ENCODE results near the gene ETV6. TPM values are rescaled to one million over a fixed set of nuclear protein-coding genes. Genes with fewer than 3 reads are reported as not detected.

Gene ETV6
- total RNA-seq, 4 donors from 2014 or later: 7.6 to 45.5 (median 8.2) TPM

DNA sequence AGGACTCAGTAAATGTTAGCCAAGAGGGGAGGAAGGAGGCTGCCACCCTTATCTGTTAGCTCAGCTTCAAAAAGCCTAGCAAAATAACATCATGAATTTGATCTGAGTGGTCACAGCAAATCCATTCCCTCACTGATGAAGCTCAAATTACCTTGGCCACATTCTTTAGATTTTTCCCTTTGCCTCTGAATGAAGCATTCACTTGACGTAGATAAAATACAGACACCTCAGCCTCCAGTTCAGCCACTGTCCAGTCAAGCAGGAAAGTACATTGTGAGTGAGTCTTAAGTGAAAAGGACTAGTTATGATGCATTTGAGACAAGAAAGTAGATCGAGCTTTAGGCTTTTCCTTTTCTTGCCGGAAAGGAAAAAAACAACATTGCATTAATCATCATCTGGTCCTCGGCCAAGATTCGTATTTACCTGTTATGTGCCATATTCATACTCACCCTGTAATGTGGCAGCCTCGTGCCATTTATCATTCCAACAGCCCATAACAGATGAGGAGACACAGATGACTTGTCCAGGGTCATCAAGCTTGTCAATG, 146.5 kb downstream of the ETV6 start:
- Histone ChIP-seq H3K27ac (no peak overlapping the region), H3K4me3 (no peak overlapping the region), H3K27me3 (no peaks in the 10 kb centered on the region), H3K4me1 (no peaks in the 10 kb centered on the region), H3K36me3 (no peaks in the 10 kb centered on the region), H3K9me3 (no peaks in the 10 kb centered on the region)
- no peak for DNase-seq
- intact Hi-C loops (cut with DNase I; ENCODE audit: low total_unique reads): no loop called here
- TF ChIP-seq, protein P1, sequence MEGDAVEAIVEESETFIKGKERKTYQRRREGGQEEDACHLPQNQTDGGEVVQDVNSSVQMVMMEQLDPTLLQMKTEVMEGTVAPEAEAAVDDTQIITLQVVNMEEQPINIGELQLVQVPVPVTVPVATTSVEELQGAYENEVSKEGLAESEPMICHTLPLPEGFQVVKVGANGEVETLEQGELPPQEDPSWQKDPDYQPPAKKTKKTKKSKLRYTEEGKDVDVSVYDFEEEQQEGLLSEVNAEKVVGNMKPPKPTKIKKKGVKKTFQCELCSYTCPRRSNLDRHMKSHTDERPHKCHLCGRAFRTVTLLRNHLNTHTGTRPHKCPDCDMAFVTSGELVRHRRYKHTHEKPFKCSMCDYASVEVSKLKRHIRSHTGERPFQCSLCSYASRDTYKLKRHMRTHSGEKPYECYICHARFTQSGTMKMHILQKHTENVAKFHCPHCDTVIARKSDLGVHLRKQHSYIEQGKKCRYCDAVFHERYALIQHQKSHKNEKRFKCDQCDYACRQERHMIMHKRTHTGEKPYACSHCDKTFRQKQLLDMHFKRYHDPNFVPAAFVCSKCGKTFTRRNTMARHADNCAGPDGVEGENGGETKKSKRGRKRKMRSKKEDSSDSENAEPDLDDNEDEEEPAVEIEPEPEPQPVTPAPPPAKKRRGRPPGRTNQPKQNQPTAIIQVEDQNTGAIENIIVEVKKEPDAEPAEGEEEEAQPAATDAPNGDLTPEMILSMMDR (IDR thresholded peaks at IDR 0.05): no peak
- TF ChIP-seq POLR2A (IDR thresholded peaks at IDR 0.05): no peak

DNA sequence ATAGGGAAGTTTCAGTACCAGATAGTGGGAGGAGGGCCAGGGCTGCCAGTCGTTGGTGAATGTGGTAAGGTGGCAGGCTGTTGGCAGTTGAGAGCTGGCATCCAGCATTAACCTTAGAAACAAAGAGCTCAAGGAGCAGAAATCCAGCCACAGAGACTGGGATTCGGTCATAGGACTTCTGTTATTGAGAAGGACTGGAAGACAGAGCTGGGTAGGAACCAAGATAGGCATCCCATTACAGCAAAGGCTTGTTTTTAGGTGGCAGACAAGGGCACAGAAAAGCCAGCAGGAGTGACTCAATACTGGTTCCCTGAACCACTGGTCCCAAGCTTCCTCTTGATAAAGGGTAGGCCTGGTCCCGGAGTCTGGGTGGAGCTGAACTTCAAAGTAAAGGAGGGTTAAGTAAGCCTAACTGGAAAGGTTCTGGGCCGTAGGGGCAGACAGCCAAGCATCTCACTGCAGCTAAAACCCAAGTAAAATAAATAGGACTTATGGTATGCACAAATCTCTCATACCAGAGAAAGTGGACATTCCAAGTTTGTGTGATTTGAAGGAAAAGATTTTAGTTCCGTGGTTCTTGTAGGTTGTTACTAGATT, 147.9 kb downstream of the ETV6 start:
- DNase-seq: no peak
- Histone ChIP-seq H3K4me3 (no peak overlapping the region), H3K27ac (peak overlapping the region in 1 of 2 donors; percentile 24), H3K36me3 (no peaks in the 10 kb centered on the region), H3K27me3 (no peaks in the 10 kb centered on the region), H3K4me1 (no peaks in the 10 kb centered on the region), H3K9me3 (no peaks in the 10 kb centered on the region)
- intact Hi-C loops (cut with DNase I; ENCODE audit: low total_unique reads): no loop called here
- TF ChIP-seq, protein P1 (IDR thresholded peaks at IDR 0.05): no peak
- TF ChIP-seq POLR2A (IDR thresholded peaks at IDR 0.05): no peak

DNA sequence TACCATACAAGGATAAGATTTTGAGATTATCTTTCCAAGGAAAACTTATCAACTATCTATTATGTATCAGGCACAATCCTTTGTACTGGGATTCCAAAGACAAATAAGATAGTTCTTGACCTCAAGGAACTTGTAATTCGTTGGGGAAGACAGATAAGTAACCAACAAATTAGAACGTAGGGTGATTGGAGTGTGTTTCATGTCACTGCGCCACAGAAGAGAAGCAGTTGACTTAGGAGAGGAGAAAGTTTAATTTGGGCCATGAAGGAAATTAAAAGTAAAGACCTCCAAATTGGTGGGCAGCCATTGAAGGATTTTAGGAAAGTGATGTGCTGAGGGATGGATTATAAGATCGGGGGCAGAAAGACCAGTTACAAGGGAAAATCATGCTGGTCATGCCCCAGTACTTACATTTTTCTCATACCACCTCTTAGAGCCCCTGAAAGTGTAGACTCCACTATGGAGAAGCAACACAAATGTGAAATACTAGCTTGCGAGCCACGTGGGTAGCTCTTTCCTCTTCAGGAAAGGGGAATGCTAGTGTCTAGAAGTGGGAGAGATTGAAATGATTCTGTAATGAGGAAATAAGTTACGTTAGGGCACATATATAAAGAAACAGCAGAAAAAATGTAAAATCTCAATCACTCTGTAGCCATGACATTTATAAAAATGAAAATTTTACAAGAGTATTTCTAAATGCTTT, 148.7 kb downstream of the ETV6 start:
- Histone ChIP-seq H3K4me1 (no peaks in the 10 kb centered on the region), H3K27ac (peak overlapping the region in 1 of 2 donors; percentile 12)
- intact Hi-C loops (cut with DNase I; ENCODE audit: low total_unique reads): no loop called here

GRCh38 chr12:11798856-11799501, 149.5 kb downstream of the ETV6 start:
- no peak overlapping the region for H3K4me3 ChIP-seq
- H3K27ac ChIP-seq: no peak overlapping the region
- H3K36me3 ChIP-seq: no peaks in the 10 kb centered on the region
- TF ChIP-seq, protein P1 (IDR thresholded peaks at IDR 0.05): no peak
- TF ChIP-seq POLR2A (IDR thresholded peaks at IDR 0.05): no peak
- no peak for DNase-seq
- H3K9me3 ChIP-seq: no peaks in the 10 kb centered on the region
- no peaks in the 10 kb centered on the region for H3K4me1 ChIP-seq
- no peaks in the 10 kb centered on the region for H3K27me3 ChIP-seq
- intact Hi-C loops (cut with DNase I; ENCODE audit: low total_unique reads): no loop called here

More for the DNA sequence above, 148.7 kb downstream of the ETV6 start:
- Histone ChIP-seq H3K4me3 (no peak overlapping the region), H3K9me3 (no peaks in the 10 kb centered on the region), H3K36me3 (no peaks in the 10 kb centered on the region), H3K27me3 (no peaks in the 10 kb centered on the region)
- DNase-seq: no peak
- no peak for TF ChIP-seq POLR2A (IDR thresholded peaks at IDR 0.05)
- TF ChIP-seq, protein P1 (IDR thresholded peaks at IDR 0.05): no peak

GRCh38 chr12:11799502-11799873, 150.0 kb downstream of the ETV6 start:
- Histone ChIP-seq H3K4me1 (no peaks in the 10 kb centered on the region), H3K36me3 (no peaks in the 10 kb centered on the region), H3K4me3 (no peak overlapping the region), H3K9me3 (no peaks in the 10 kb centered on the region), H3K27me3 (no peaks in the 10 kb centered on the region), H3K27ac (no peak overlapping the region)
- intact Hi-C loops (cut with DNase I; ENCODE audit: low total_unique reads): no loop called here
- no peak for DNase-seq
- TF ChIP-seq, protein P1 (IDR thresholded peaks at IDR 0.05): no peak
- TF ChIP-seq POLR2A (IDR thresholded peaks at IDR 0.05): no peak

Data from uterus (tissue), 4 donors.